ENCODE results near the gene CCDC137. TPM values are rescaled to one million over a fixed set of nuclear protein-coding genes. Genes with fewer than 3 reads are reported as not detected.

Gene CCDC137
- total RNA-seq, 1 donor from 2014 or later = 12.8 TPM

GRCh38 chr17:81683584-81684441 lies 17.3 kb downstream of the CCDC137 start, which contains the start of the genes ARL16 and HGS:
Gene ARL16, minus strand, starts transcription at chr17:81683797. Its CDS starts 44 bp downstream, at chr17:81683753.
Gene HGS, plus strand, starts transcription at chr17:81684011. Its CDS starts 56 bp downstream, at chr17:81684067.
- intact Hi-C loops (cut with DNase I) = no loop called here
- ATAC-seq (peak; percentile 98 to 99), DNase-seq (peak; percentile 98)
- H3K36me3 ChIP-seq = peaks cover 38% of the 10 kb centered on the region
- no peaks in the 10 kb centered on the region for H3K27me3 ChIP-seq (ENCODE audit: low read depth)
- peaks cover 29% of the 10 kb centered on the region for H3K4me1 ChIP-seq
- H3K27ac ChIP-seq = peak within 1 kb of the TSS; percentile 93
- TF ChIP-seq, protein P1, sequence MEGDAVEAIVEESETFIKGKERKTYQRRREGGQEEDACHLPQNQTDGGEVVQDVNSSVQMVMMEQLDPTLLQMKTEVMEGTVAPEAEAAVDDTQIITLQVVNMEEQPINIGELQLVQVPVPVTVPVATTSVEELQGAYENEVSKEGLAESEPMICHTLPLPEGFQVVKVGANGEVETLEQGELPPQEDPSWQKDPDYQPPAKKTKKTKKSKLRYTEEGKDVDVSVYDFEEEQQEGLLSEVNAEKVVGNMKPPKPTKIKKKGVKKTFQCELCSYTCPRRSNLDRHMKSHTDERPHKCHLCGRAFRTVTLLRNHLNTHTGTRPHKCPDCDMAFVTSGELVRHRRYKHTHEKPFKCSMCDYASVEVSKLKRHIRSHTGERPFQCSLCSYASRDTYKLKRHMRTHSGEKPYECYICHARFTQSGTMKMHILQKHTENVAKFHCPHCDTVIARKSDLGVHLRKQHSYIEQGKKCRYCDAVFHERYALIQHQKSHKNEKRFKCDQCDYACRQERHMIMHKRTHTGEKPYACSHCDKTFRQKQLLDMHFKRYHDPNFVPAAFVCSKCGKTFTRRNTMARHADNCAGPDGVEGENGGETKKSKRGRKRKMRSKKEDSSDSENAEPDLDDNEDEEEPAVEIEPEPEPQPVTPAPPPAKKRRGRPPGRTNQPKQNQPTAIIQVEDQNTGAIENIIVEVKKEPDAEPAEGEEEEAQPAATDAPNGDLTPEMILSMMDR (IDR thresholded peaks at IDR 0.05) = no peak
- peak within 1 kb of the TSS; percentile 98 for H3K4me3 ChIP-seq
- no peaks in the 10 kb centered on the region for H3K9me3 ChIP-seq

DNA sequence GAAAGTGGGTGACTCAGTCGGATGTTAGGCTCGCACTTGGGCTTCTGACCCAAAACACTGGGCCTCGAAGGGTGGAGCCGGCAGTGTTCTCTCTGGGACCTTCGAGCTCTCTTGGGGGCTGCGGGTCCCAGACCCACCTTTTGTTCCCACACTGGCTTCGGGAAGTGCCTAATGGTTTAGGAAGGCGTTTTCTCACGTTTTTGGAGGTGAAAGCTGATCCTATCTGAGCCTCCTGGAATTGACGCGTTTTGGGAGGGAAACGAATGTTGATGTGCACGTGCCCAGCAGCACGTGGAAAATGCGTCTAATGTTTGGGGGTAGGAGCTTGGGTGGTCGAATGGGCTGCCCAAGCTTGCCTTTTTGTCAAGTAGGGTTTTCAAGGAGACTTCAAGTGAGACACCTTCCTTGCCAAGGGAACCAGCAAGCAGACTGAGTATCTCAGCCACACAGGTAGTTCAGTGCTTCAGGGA lies 17.9 kb downstream of the CCDC137 start:
- H3K4me3 ChIP-seq = peak overlapping the region; percentile 98
- DNase-seq (no peak), ATAC-seq (no peak)
- intact Hi-C loops (cut with DNase I) = no loop called here
- TF ChIP-seq, protein P1 (IDR thresholded peaks at IDR 0.05) = no peak
- H3K9me3 ChIP-seq = no peaks in the 10 kb centered on the region
- no peaks in the 10 kb centered on the region for H3K27me3 ChIP-seq (ENCODE audit: low read depth)
- H3K36me3 ChIP-seq = peaks cover 44% of the 10 kb centered on the region
- peak overlapping the region; percentile 93 for H3K27ac ChIP-seq
- peaks cover 29% of the 10 kb centered on the region for H3K4me1 ChIP-seq

DNA sequence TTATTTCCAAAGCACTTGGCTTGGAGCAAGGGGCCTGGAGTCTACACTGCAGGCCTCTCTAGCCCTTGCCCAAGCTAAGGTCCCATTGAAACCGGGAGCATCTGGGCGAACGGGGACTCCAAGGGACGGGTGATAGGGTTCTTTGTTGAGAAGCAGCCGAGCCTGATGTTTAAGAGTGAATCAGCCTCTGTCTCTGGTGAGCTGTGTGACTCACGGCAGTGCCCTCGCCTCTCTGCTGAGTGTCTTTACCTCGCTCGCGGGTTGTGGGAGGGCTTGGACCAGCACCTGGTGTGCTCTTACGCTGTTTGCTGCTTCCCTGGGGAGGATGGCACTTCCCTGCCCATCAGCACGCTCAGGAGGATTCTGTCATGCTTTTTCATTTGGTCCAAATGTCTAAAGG lies 18.6 kb downstream of the CCDC137 start:
- ATAC-seq (no peak), DNase-seq (no peak)
- peak overlapping the region; percentile 93 for H3K27ac ChIP-seq
- H3K4me1 ChIP-seq = peaks cover 29% of the 10 kb centered on the region
- no peaks in the 10 kb centered on the region for H3K9me3 ChIP-seq
- intact Hi-C loops (cut with DNase I) = no loop called here
- no peaks in the 10 kb centered on the region for H3K27me3 ChIP-seq (ENCODE audit: low read depth)
- H3K4me3 ChIP-seq = peak overlapping the region; percentile 98
- TF ChIP-seq, protein P1 (IDR thresholded peaks at IDR 0.05) = no peak
- peaks cover 51% of the 10 kb centered on the region for H3K36me3 ChIP-seq

- H3K4me1 ChIP-seq = peaks cover 29% of the 10 kb centered on the region
- intact Hi-C loops (cut with DNase I) = no loop called here
- ATAC-seq (no peak), DNase-seq (no peak)
- peaks cover 62% of the 10 kb centered on the region for H3K36me3 ChIP-seq
- TF ChIP-seq, protein P1 (IDR thresholded peaks at IDR 0.05) = no peak
- no peaks in the 10 kb centered on the region for H3K27me3 ChIP-seq (ENCODE audit: low read depth)
- no peaks in the 10 kb centered on the region for H3K9me3 ChIP-seq
- H3K4me3 ChIP-seq = no peak overlapping the region
- no peak overlapping the region for H3K27ac ChIP-seq
Measured at GRCh38 chr17:81686614-81687013, 20.1 kb downstream of the CCDC137 start.

GRCh38 chr17:81687770-81688541 lies 21.4 kb downstream of the CCDC137 start:
- Histone ChIP-seq H3K4me3 (no peak overlapping the region), H3K9me3 (no peaks in the 10 kb centered on the region), H3K4me1 (peaks cover 18% of the 10 kb centered on the region), H3K36me3 (peaks cover 72% of the 10 kb centered on the region), H3K27me3 (ENCODE audit: low read depth) (no peaks in the 10 kb centered on the region), H3K27ac (no peak overlapping the region)
- intact Hi-C loops (cut with DNase I) = no loop called here
- no peak for DNase-seq
- ATAC-seq = no peak
- TF ChIP-seq, protein P1 (IDR thresholded peaks at IDR 0.05) = no peak

Measured in lower lobe of right lung (tissue), 2 donors.